ENCODE measurements around the gene CLDN6. TPM values are rescaled to one million over a fixed set of nuclear protein-coding genes. Genes with fewer than 3 reads are reported as not detected.

The CLDN6 gene
- total and polyA plus RNA-seq, 2 of the 13 experiments (the other 11 are each of a cell fraction or from before 2014, with no cell fraction given), result 5.9 to 7.6 TPM

- TF ChIP-seq ZFP91 (CRISPR knock-in tag; IDR thresholded peaks at IDR 0.05; ENCODE audit: borderline replicate concordance), result peak; percentile 45; the same call in 1 of the 2 replicates
- TF ChIP-seq ZFP90 (CRISPR knock-in tag; IDR thresholded peaks at IDR 0.05; ENCODE audit: borderline replicate concordance), result 0 out of 2 replicates have a peak, but pooled peaks have one; percentile 54
- TF ChIP-seq MXD1 (CRISPR knock-in tag; IDR thresholded peaks at IDR 0.05), result peak; percentile 9; the same call in 1 of the 2 replicates
- TF ChIP-seq KLF11 (CRISPR knock-in tag; IDR thresholded peaks at IDR 0.05), result no peak
These were observed 48.1 kb downstream of the CLDN6 start (continued) for GRCh38 chr16:2969545-2970521.

GRCh38 chr16:2968738-2969544 lies 49.0 kb downstream of the CLDN6 start, which contains the start of gene PAQR4:
Gene PAQR4 (plus strand): TSS chr16:2969348. CDS start chr16:2969675, 327 bp downstream.
- ATAC-seq (peak; percentile 71), DNase-seq (ENCODE audit: low spot score) (peak; percentile 80), FAIRE-seq (peak; percentile 52)
- Histone ChIP-seq H3K4me3 (replicated peaks in 1 of 3; ENCODE audit: insufficient read depth in 1 of 3, low read depth in 2 of 3, low read length in 3 of 3) (peak within 1 kb of the TSS; percentile 86 to 91 (median 91)), H3K9ac (ENCODE audit: insufficient read depth, low read depth, low read length) (peak within 1 kb of the TSS; percentile 80), H3K27me3 (ENCODE audit: control insufficient read depth in 1 of 2, insufficient read depth in 2 of 2, low read length in 2 of 2) (no peaks in the 10 kb centered on the region; a peak in 1 of 5 replicates), H3K27ac (ENCODE audit: extremely low read length, insufficient read depth, low read length) (peak within 1 kb of the TSS; percentile 76), H2AFZ (ENCODE audit: low read length) (no peak within 1 kb of the TSS), H4K20me1 (ENCODE audit: insufficient read depth, low read length) (no peaks in the 10 kb centered on the region), H3K4me1 (ENCODE audit: insufficient read depth, low read length) (peaks cover 17% of the 10 kb centered on the region), H3K9me3 (ENCODE audit: low read length) (no peaks in the 10 kb centered on the region), H3K4me2 (ENCODE audit: low read depth, low read length) (peak within 1 kb of the TSS; percentile 86), H3K36me3 (replicated peaks in 1 of 2; ENCODE audit: control insufficient read depth in 1 of 2, insufficient read depth in 2 of 2, low read length in 2 of 2) (no peaks in the 10 kb centered on the region), H3K79me2 (ENCODE audit: insufficient read depth, low read length) (peaks cover 8% of the 10 kb centered on the region)
- ChIA-PET POLR2A (interaction anchor here (0.9 to 2.4 kb wide), 9 partner anchors 10 to 90 kb away, joined by 3 to 31 read pairs (median 6); partner anchors contain the start of genes HCFC1R1, PKMYT1, THOC6 and TNFRSF12A), CTCF (ENCODE audit: low intra/inter-chr PET ratio, low total read pairs) (no interaction called here)
- in situ Hi-C loops (cut with HindIII; ENCODE audit: extremely low pct_ligation_motif_present, low pct_unique_long_range_greater_than_20kb) (no loop called here), intact Hi-C loops (cut with micrococcal nuclease; ENCODE audit: unreplicated experiment) (no loop called here)
- no CpG with 5 or more reads among the region's 98 CpGs for WGBS (ENCODE audit: low lambda C conversion rate)
- no TSS peak for BruUV-seq (replicated peaks)
- TF ChIP-seq RBAK (CRISPR knock-in tag; IDR thresholded peaks at IDR 0.05) (no peak), XBP1 (CRISPR knock-in tag; IDR thresholded peaks at IDR 0.05) (0 out of 2 replicates have a peak, but pooled peaks have one; percentile 69), ISL2 (CRISPR knock-in tag; IDR thresholded peaks at IDR 0.05) (peak; percentile 83), ZNF296 (CRISPR knock-in tag; conservative IDR thresholded peaks at IDR 0.05) (peak; percentile 90; the same call in 1 of the 2 replicates), NR2F2 (IDR thresholded peaks at IDR 0.05; ENCODE audit: borderline replicate concordance, low read depth) (no peak), SP5 (CRISPR knock-in tag; IDR thresholded peaks at IDR 0.05; ENCODE audit: borderline replicate concordance, low read depth) (0 out of 2 replicates have a peak, but pooled peaks have one; percentile 63), THYN1 (CRISPR knock-in tag; IDR thresholded peaks at IDR 0.05; ENCODE audit: borderline replicate concordance, low read depth) (no peak), USF2 (IDR thresholded peaks at IDR 0.05; ENCODE audit: low read depth, low read length) (no peak), USF2 (CRISPR knock-in tag; IDR thresholded peaks at IDR 0.05; ENCODE audit: borderline replicate concordance) (no peak; the same call in 1 of the 2 replicates)
